ENCODE data around the gene ARPC3. TPM values are rescaled to one million over a fixed set of nuclear protein-coding genes. Genes with fewer than 3 reads are reported as not detected.
"Not testable (repeated sequence)": the region's sequence is repeated elsewhere in the genome, so short reads cannot be mapped to it uniquely, and the experiment has no call there.

ARPC3 gene
- total RNA-seq, 1 donor, result 258 TPM

DNA sequence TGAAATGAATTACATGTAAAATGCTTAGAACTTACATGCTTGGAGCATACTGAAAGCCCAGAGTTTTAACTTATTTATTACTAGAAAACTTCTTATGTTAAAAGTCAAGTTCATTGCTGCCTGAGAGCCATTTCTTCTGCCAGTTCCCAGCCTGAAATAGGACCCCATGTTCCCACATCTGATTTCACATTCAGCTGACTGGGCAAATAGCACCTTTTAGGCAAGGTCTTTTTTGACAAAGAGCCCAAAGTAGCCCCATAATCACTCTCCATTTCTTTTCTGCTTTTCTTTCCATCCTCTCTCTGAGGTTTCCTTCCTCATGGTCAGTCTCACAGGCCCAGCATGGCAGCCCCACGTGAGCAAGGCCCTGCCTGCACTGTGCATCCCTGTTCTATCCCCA lies 1.1 kb upstream of the ARPC3 start:
- H3K4me1 ChIP-seq (ENCODE audit: insufficient read depth, low read length), result peaks cover 9% of the 10 kb centered on the region
- no peak overlapping the region for H3K4me3 ChIP-seq (ENCODE audit: insufficient read depth, low read length)
- H4K20me1 ChIP-seq (ENCODE audit: insufficient read depth, low read length), result peaks cover 10% of the 10 kb centered on the region
- H3K79me2 ChIP-seq (ENCODE audit: insufficient read depth, low read length), result peaks cover 39% of the 10 kb centered on the region
- TF ChIP-seq, protein P1, sequence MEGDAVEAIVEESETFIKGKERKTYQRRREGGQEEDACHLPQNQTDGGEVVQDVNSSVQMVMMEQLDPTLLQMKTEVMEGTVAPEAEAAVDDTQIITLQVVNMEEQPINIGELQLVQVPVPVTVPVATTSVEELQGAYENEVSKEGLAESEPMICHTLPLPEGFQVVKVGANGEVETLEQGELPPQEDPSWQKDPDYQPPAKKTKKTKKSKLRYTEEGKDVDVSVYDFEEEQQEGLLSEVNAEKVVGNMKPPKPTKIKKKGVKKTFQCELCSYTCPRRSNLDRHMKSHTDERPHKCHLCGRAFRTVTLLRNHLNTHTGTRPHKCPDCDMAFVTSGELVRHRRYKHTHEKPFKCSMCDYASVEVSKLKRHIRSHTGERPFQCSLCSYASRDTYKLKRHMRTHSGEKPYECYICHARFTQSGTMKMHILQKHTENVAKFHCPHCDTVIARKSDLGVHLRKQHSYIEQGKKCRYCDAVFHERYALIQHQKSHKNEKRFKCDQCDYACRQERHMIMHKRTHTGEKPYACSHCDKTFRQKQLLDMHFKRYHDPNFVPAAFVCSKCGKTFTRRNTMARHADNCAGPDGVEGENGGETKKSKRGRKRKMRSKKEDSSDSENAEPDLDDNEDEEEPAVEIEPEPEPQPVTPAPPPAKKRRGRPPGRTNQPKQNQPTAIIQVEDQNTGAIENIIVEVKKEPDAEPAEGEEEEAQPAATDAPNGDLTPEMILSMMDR (IDR thresholded peaks at IDR 0.05; ENCODE audit: extremely low read depth, low read depth, low read length), result no peak
- H2AFZ ChIP-seq (ENCODE audit: low read length), result peak overlapping the region; percentile 94
- H3K4me2 ChIP-seq (ENCODE audit: insufficient read depth, low read length), result no peak overlapping the region
- H3K9me3 ChIP-seq (ENCODE audit: low read depth, low read length), result no peaks in the 10 kb centered on the region
- DNase-seq (ENCODE audit: insufficient read length, low spot score, missing footprints), result no peak
- no peaks in the 10 kb centered on the region for H3K27me3 ChIP-seq (ENCODE audit: insufficient read depth, low read length)
- H3K36me3 ChIP-seq (ENCODE audit: insufficient read depth, low read length), result peaks cover 29% of the 10 kb centered on the region
- no peak overlapping the region for H3K27ac ChIP-seq (ENCODE audit: low read depth, low read length)

DNA sequence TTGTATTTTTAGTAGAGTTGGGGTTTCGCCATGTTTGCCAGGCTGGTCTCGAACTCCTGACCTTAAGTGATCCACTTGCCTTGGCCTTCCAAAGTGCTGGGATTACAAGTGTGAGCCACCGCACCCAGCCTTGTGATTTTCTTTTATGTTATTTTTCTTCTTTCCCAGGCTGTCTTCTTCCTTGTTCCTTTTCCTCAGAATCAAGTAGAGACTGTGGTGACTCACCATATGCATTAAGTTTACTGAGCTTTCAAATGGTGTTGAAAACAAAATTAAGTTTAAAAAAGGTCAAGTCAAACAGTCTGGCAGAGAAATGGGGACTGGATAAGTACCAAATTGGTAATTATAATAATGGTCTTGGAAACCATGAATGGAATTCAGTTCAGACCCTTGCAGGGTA lies 5.7 kb downstream of the ARPC3 start:
- H3K4me1 ChIP-seq (ENCODE audit: insufficient read depth, low read length), result peaks cover 3% of the 10 kb centered on the region
- H3K4me2 ChIP-seq (ENCODE audit: insufficient read depth, low read length), result no peak overlapping the region
- TF ChIP-seq, protein P1 (IDR thresholded peaks at IDR 0.05; ENCODE audit: extremely low read depth, low read depth, low read length), result no peak
- no peak overlapping the region for H2AFZ ChIP-seq (ENCODE audit: low read length)
- peaks cover 66% of the 10 kb centered on the region for H3K36me3 ChIP-seq (ENCODE audit: insufficient read depth, low read length)
- H3K4me3 ChIP-seq (ENCODE audit: insufficient read depth, low read length), result no peak overlapping the region
- H3K9me3 ChIP-seq (ENCODE audit: low read depth, low read length), result no peaks in the 10 kb centered on the region
- peaks cover 69% of the 10 kb centered on the region for H3K79me2 ChIP-seq (ENCODE audit: insufficient read depth, low read length)
- no peak overlapping the region for H3K27ac ChIP-seq (ENCODE audit: low read depth, low read length)
- H3K27me3 ChIP-seq (ENCODE audit: insufficient read depth, low read length), result no peaks in the 10 kb centered on the region
- no peak for DNase-seq (ENCODE audit: insufficient read length, low spot score, missing footprints)
- H4K20me1 ChIP-seq (ENCODE audit: insufficient read depth, low read length), result peaks cover 21% of the 10 kb centered on the region

DNA sequence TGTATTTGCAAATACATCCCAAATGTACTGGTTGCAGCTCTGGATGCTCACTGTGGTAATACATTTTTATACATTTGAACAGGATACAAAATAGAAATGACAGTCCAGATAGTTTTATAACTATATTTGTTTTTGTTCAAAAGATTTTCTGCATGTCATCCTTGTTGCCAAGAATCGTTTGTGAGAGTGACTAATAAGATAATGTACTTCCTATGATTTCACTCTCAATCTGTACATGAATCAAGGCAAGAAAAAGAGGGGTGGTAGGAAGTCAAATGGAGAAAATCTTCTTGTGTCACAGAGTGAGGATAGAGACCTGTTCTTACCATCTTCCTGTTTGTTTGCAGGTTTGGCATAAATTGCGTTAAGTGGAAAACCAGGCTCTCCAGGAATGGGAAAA lies 13.9 kb downstream of the ARPC3 start:
- H3K79me2 ChIP-seq (ENCODE audit: insufficient read depth, low read length), result peaks cover 4% of the 10 kb centered on the region
- no peak overlapping the region for H3K4me2 ChIP-seq (ENCODE audit: insufficient read depth, low read length)
- DNase-seq (ENCODE audit: insufficient read length, low spot score, missing footprints), result peak; percentile 72
- H3K36me3 ChIP-seq (ENCODE audit: insufficient read depth, low read length), result peaks cover 55% of the 10 kb centered on the region
- no peaks in the 10 kb centered on the region for H4K20me1 ChIP-seq (ENCODE audit: insufficient read depth, low read length)
- peaks cover 14% of the 10 kb centered on the region for H3K4me1 ChIP-seq (ENCODE audit: insufficient read depth, low read length)
- TF ChIP-seq, protein P1 (IDR thresholded peaks at IDR 0.05; ENCODE audit: extremely low read depth, low read depth, low read length), result no peak
- H2AFZ ChIP-seq (ENCODE audit: low read length), result no peak overlapping the region
- H3K27ac ChIP-seq (ENCODE audit: low read depth, low read length), result no peak overlapping the region
- H3K4me3 ChIP-seq (ENCODE audit: insufficient read depth, low read length), result no peak overlapping the region
- no peaks in the 10 kb centered on the region for H3K27me3 ChIP-seq (ENCODE audit: insufficient read depth, low read length)
- H3K9me3 ChIP-seq (ENCODE audit: low read depth, low read length), result no peaks in the 10 kb centered on the region

DNA sequence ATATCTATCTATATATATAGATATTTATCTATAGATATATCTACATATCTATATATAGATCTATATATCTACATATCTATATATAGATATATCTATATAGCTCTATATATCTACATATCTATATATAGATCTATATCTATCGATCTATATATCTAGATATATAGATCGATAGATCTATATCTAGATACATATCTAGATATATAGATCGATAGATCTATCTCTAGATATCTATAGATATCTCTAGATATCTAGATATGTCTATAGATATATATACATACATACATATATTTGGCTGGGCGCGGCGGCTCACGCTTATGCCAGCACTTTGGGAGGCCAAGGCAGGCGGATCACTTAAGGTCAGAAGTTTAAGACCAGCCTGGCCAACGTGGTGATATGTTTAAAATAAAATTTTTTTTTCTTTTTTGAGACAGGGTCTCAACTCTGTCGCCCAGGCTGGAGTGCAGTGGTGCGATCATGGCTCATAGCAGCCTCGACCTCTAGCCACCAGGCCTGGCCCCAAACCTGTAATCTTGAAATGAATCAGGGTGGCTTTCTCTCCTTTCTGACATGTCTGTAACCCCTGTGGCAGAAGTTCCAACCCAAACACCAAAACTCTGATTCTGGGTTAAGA lies 18.1 kb downstream of the ARPC3 start:
- DNase-seq (ENCODE audit: insufficient read length, low spot score, missing footprints), result no peak
- Histone ChIP-seq H2AFZ (ENCODE audit: low read length) (no peak overlapping the region), H3K4me3 (ENCODE audit: insufficient read depth, low read length) (no peak overlapping the region), H4K20me1 (ENCODE audit: insufficient read depth, low read length) (no peaks in the 10 kb centered on the region), H3K79me2 (ENCODE audit: insufficient read depth, low read length) (no peaks in the 10 kb centered on the region), H3K4me2 (ENCODE audit: insufficient read depth, low read length) (peak overlapping the region; percentile 67), H3K9me3 (ENCODE audit: low read depth, low read length) (no peaks in the 10 kb centered on the region), H3K4me1 (ENCODE audit: insufficient read depth, low read length) (peaks cover 17% of the 10 kb centered on the region), H3K27me3 (ENCODE audit: insufficient read depth, low read length) (no peaks in the 10 kb centered on the region), H3K27ac (ENCODE audit: low read depth, low read length) (no peak overlapping the region), H3K36me3 (ENCODE audit: insufficient read depth, low read length) (peaks cover 22% of the 10 kb centered on the region)
- TF ChIP-seq, protein P1 (IDR thresholded peaks at IDR 0.05; ENCODE audit: extremely low read depth, low read depth, low read length), result no peak

DNA sequence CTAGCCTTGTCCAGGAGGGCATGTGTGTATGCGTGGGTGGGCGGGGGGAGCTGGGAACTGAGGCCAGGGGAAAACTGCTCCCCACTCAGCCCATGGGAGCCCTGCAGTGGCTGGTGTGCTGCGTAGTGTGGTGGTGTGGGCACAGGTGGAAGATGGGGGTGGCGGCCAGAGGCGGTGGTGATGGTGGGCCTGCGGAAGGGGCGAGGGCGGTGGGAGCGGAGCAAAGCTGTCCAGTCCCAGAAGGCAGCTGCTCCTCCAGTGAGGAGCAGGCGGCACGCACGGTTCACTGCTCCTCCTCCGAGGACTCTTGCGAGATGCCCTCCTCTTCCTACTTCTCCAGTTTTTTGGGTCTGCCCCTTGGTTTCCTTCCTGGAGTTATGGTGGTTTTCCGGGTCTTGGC lies 20.5 kb downstream of the ARPC3 start:
- H4K20me1 ChIP-seq (ENCODE audit: insufficient read depth, low read length); H3K9me3 ChIP-seq (ENCODE audit: low read depth, low read length); DNase-seq (ENCODE audit: insufficient read length, low spot score, missing footprints); H2AFZ ChIP-seq (ENCODE audit: low read length); H3K4me2 ChIP-seq (ENCODE audit: insufficient read depth, low read length); H3K4me3 ChIP-seq (ENCODE audit: insufficient read depth, low read length); H3K79me2 ChIP-seq (ENCODE audit: insufficient read depth, low read length); H3K36me3 ChIP-seq (ENCODE audit: insufficient read depth, low read length); H3K27ac ChIP-seq (ENCODE audit: low read depth, low read length); H3K27me3 ChIP-seq (ENCODE audit: insufficient read depth, low read length); H3K4me1 ChIP-seq (ENCODE audit: insufficient read depth, low read length): not testable (repeated sequence)
